ENCODE measurements around the gene RARB. TPM values are rescaled to one million over a fixed set of nuclear protein-coding genes. Genes with fewer than 3 reads are reported as not detected.

RARB gene
- total RNA-seq, 1 experiment from 2014 or later = 2.5 TPM

GRCh38 chr3:25469558-25469957, 41.5 kb downstream of the RARB start:
- H3K36me3 Mint-ChIP-seq (ENCODE audit: insufficient read depth, unreplicated experiment) = no peaks in the 10 kb centered on the region
- ChIA-PET POLR2A (no interaction called here), CTCF (no interaction called here)
- Histone ChIP-seq H3K36me3 (ENCODE audit: control insufficient read depth, insufficient read depth, low read length) (no peaks in the 10 kb centered on the region), H3K9me3 (no peaks in the 10 kb centered on the region), H3K4me1 (no peaks in the 10 kb centered on the region), H3K27me3 (replicated peaks; ENCODE audit: control insufficient read depth, insufficient read depth, low read length) (no peaks in the 10 kb centered on the region), H3K4me3 (ENCODE audit: low read depth, low read length) (no peak overlapping the region)
- no peak for DNase-seq
- H3K4me1 Mint-ChIP-seq (ENCODE audit: low read depth, unreplicated experiment) = no peaks in the 10 kb centered on the region
- intact Hi-C loops (cut with micrococcal nuclease; ENCODE audit: unreplicated experiment) = no loop called here
- no peaks in the 10 kb centered on the region for H3K27me3 Mint-ChIP-seq (ENCODE audit: insufficient read depth, unreplicated experiment)
- BruUV-seq (replicated peaks) = no TSS peak
- no peak overlapping the region for H3K4me3 Mint-ChIP-seq (ENCODE audit: unreplicated experiment)
- no peaks in the 10 kb centered on the region for H3K9me3 Mint-ChIP-seq (ENCODE audit: unreplicated experiment)
- no peak overlapping the region for H3K27ac Mint-ChIP-seq (ENCODE audit: unreplicated experiment)
- TF ChIP-seq, protein P1, sequence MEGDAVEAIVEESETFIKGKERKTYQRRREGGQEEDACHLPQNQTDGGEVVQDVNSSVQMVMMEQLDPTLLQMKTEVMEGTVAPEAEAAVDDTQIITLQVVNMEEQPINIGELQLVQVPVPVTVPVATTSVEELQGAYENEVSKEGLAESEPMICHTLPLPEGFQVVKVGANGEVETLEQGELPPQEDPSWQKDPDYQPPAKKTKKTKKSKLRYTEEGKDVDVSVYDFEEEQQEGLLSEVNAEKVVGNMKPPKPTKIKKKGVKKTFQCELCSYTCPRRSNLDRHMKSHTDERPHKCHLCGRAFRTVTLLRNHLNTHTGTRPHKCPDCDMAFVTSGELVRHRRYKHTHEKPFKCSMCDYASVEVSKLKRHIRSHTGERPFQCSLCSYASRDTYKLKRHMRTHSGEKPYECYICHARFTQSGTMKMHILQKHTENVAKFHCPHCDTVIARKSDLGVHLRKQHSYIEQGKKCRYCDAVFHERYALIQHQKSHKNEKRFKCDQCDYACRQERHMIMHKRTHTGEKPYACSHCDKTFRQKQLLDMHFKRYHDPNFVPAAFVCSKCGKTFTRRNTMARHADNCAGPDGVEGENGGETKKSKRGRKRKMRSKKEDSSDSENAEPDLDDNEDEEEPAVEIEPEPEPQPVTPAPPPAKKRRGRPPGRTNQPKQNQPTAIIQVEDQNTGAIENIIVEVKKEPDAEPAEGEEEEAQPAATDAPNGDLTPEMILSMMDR (IDR thresholded peaks at IDR 0.05; ENCODE audit: insufficient read depth in 1 of 2, low read depth in 1 of 2, low read length in 1 of 2, severe bottlenecking in 1 of 2, unreplicated experiment in 1 of 2) = no peak

DNA sequence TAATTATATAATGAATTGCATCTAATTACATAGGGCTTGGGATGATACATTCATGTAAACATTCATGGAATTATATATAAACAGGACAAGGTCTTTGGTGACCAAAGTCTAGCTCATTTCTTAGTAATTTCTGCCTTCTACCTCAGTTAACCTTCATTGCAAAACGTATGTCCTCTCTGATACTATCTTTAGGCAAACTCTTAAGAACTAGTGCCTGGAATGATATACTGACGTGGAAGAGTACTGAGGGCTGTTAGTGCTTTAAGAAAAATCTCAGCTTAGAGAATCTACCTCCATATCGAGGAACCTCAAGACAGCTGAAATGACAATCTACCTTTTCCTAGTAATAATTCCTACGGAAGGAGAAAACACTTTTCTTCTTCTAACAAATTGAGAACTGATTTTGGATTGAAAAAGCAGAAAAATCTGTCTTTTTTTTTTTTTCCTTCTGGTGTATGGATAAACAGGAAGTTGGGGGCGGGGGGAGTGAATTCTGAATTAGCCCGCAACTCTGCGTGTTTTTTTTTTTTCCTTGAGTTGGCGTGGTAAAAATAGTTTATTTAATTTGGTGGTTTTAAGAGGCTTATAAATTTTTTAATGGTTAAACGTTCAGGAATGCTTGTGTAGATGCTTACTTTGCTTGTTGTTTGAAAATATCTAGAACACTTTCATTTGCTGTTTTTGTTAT, 43.2 kb downstream of the RARB start:
- TF ChIP-seq, protein P1 (IDR thresholded peaks at IDR 0.05; ENCODE audit: insufficient read depth in 1 of 2, low read depth in 1 of 2, low read length in 1 of 2, severe bottlenecking in 1 of 2, unreplicated experiment in 1 of 2) = no peak
- no peak overlapping the region for H3K4me3 Mint-ChIP-seq (ENCODE audit: unreplicated experiment)
- no peaks in the 10 kb centered on the region for H3K36me3 Mint-ChIP-seq (ENCODE audit: insufficient read depth, unreplicated experiment)
- H3K36me3 ChIP-seq (ENCODE audit: control insufficient read depth, insufficient read depth, low read length) = no peaks in the 10 kb centered on the region
- no peaks in the 10 kb centered on the region for H3K9me3 ChIP-seq
- H3K4me1 Mint-ChIP-seq (ENCODE audit: low read depth, unreplicated experiment) = no peaks in the 10 kb centered on the region
- no TSS peak for BruUV-seq (replicated peaks)
- CTCF ChIA-PET = no interaction called here
- no peaks in the 10 kb centered on the region for H3K9me3 Mint-ChIP-seq (ENCODE audit: unreplicated experiment)
- DNase-seq = no peak
- H3K27me3 ChIP-seq (replicated peaks; ENCODE audit: control insufficient read depth, insufficient read depth, low read length) = no peaks in the 10 kb centered on the region
- POLR2A ChIA-PET = no interaction called here
- intact Hi-C loops (cut with micrococcal nuclease; ENCODE audit: unreplicated experiment) = no loop called here
- no peaks in the 10 kb centered on the region for H3K27me3 Mint-ChIP-seq (ENCODE audit: insufficient read depth, unreplicated experiment)
- no peaks in the 10 kb centered on the region for H3K4me1 ChIP-seq
- H3K27ac Mint-ChIP-seq (ENCODE audit: unreplicated experiment) = no peak overlapping the region
- no peak overlapping the region for H3K4me3 ChIP-seq (ENCODE audit: low read depth, low read length)

- H3K9me3 Mint-ChIP-seq (ENCODE audit: unreplicated experiment) = no peaks in the 10 kb centered on the region
Observed at GRCh38 chr3:25472153-25472552, 44.1 kb downstream of the RARB start.

More at GRCh38 chr3:25472153-25472552, 44.1 kb downstream of the RARB start:
- H3K4me3 ChIP-seq (ENCODE audit: low read depth, low read length) = no peak overlapping the region
- DNase-seq = no peak
- Mint-ChIP-seq H3K4me1 (ENCODE audit: low read depth, unreplicated experiment) (no peaks in the 10 kb centered on the region), H3K27ac (ENCODE audit: unreplicated experiment) (no peak overlapping the region), H3K27me3 (ENCODE audit: insufficient read depth, unreplicated experiment) (no peaks in the 10 kb centered on the region), H3K36me3 (ENCODE audit: insufficient read depth, unreplicated experiment) (no peaks in the 10 kb centered on the region), H3K4me3 (ENCODE audit: unreplicated experiment) (no peak overlapping the region)
- no peaks in the 10 kb centered on the region for H3K9me3 ChIP-seq
- ChIA-PET POLR2A (no interaction called here), CTCF (no interaction called here)
- TF ChIP-seq, protein P1 (IDR thresholded peaks at IDR 0.05; ENCODE audit: insufficient read depth in 1 of 2, low read depth in 1 of 2, low read length in 1 of 2, severe bottlenecking in 1 of 2, unreplicated experiment in 1 of 2) = no peak
- no TSS peak for BruUV-seq (replicated peaks)
- H3K27me3 ChIP-seq (replicated peaks; ENCODE audit: control insufficient read depth, insufficient read depth, low read length) = no peaks in the 10 kb centered on the region
- H3K36me3 ChIP-seq (ENCODE audit: control insufficient read depth, insufficient read depth, low read length) = no peaks in the 10 kb centered on the region
- intact Hi-C loops (cut with micrococcal nuclease; ENCODE audit: unreplicated experiment) = no loop called here
- H3K4me1 ChIP-seq = no peaks in the 10 kb centered on the region

All from Caco-2 (cell line).